GM23248 (cell line): ENCODE results near the gene TBC1D22A. TPM values are rescaled to one million over a fixed set of nuclear protein-coding genes. Genes with fewer than 3 reads are reported as not detected.

Experiments used
- DNase-seq: peaks from one replicate; pipeline ENCODE4 v3.0.0-alpha.2; 2015
- H2AFZ ChIP-seq: fragments of 200-600 bp; sonication (generic); 2 replicates; pipeline ENCODE4 v1.6.1; 2016; ENCODE audit warnings: antibody characterized with exemption
- H3F3A ChIP-seq: fragments of 200-600 bp; sonication (generic); 2 replicates; pipeline ENCODE4 v1.6.1; 2016; ENCODE audit warnings: mild to moderate bottlenecking, antibody characterized with exemption, mixed run types; ENCODE audit not compliant: insufficient read depth
- H3K27ac ChIP-seq: fragments of 200-600 bp; sonication (generic); 2 replicates; pipeline ENCODE4 v1.5.1; 2016; ENCODE audit warnings: mild to moderate bottlenecking
- H3K27me3 ChIP-seq: fragments of 200-600 bp; sonication (generic); replicated peaks from 2 replicates; pipeline ENCODE4 v1.6.1; 2016; ENCODE audit warnings: mild to moderate bottlenecking; ENCODE audit not compliant: insufficient read depth
- H3K36me3 ChIP-seq: fragments of 200-600 bp; sonication (generic); 2 replicates; pipeline ENCODE4 v1.6.1; 2016; ENCODE audit warnings: low read depth, mild to moderate bottlenecking
- H3K4me1 ChIP-seq: fragments of 200-600 bp; sonication (generic); 2 replicates; pipeline ENCODE4 v1.6.1; 2016; ENCODE audit warnings: mild to moderate bottlenecking; ENCODE audit not compliant: insufficient read depth
- H3K4me2 ChIP-seq: fragments of 200-600 bp; sonication (generic); one replicate; pipeline ENCODE4 v1.6.1; 2016; ENCODE audit warnings: mild to moderate bottlenecking; ENCODE audit not compliant: unreplicated experiment
- H3K4me3 ChIP-seq: fragments of 200-600 bp; sonication (generic); 2 replicates; pipeline ENCODE4 v1.5.1; 2016; ENCODE audit warnings: mild to moderate bottlenecking
- H3K79me2 ChIP-seq: fragments of 200-600 bp; sonication (generic); 2 replicates; pipeline ENCODE4 v1.6.1; 2016; ENCODE audit warnings: mild to moderate bottlenecking; ENCODE audit not compliant: insufficient read depth
- H3K9ac ChIP-seq: fragments of 200-600 bp; sonication (generic); 2 replicates; pipeline ENCODE4 v1.6.1; 2016; ENCODE audit warnings: mild to moderate bottlenecking
- H3K9me2 ChIP-seq: fragments of 200-600 bp; sonication (generic); 2 replicates; pipeline ENCODE4 v1.6.1; 2016; ENCODE audit warnings: mixed run types, mild to moderate bottlenecking, moderate library complexity; ENCODE audit not compliant: insufficient read depth
- H3K9me3 ChIP-seq: fragments of 200-600 bp; sonication (generic); one replicate; pipeline ENCODE4 v1.6.1; 2017; ENCODE audit warnings: low read depth
- H4K20me1 ChIP-seq: fragments of 200-600 bp; sonication (generic); 2 replicates; pipeline ENCODE4 v1.6.0; 2016; ENCODE audit not compliant: insufficient read depth
- EZH2 ChIP-seq: fragments of 200-600 bp; sonication (generic); IDR thresholded peaks from 2 replicates; pipeline ENCODE4 v1.6.1; 2018; ENCODE audit warnings: antibody characterized with exemption, mild to moderate bottlenecking; ENCODE audit not compliant: insufficient read depth, poor library complexity, severe bottlenecking
- EZH2phosphoT487 ChIP-seq: fragments of 200-600 bp; sonication (generic); IDR thresholded peaks from 2 replicates; pipeline ENCODE4 v1.6.1; 2018; ENCODE audit warnings: antibody characterized with exemption, moderate library complexity, mild to moderate bottlenecking, low read depth; ENCODE audit not compliant: insufficient read depth
- WGBS, 2 experiments: methylation state at CpG; one replicate each; pipeline ENCODE4 v1.1.6; 2015 to 2017; ENCODE audit warnings: low lambda C conversion rate in 2 of 2, low coverage in 1 of 2; ENCODE audit errors: missing lambda C conversion rate in 2 of 2; 5-methylcytosine and 5-hydroxymethylcytosine counted together
- in situ Hi-C: fragments of 300-500 bp; cut with MboI; formaldehyde crosslinking; loops from 2 replicates; pipeline ENCODE4 v1.15.0; 2020
- polyA plus RNA-seq: library from polyadenylated mRNA; unstranded; fragments of >200 nt; fragmentation: Nextera tagmentation; extraction: Ambion mirVana; gene quantifications from 2 replicates; pipeline ENCODE4 v1.2.1, GENCODE V29; 2016
- total RNA-seq: library from RNA; depleted of rRNA; stranded (reverse); fragments of >200 nt; shearing (Covaris generic); gene quantifications from 2 replicates; pipeline ENCODE4 v1.2.3, GENCODE V29; 2014

The TBC1D22A gene
- total and polyA plus RNA-seq, 2 experiments from 2014 or later: 12.3 to 16.9 TPM

- Histone ChIP-seq H3K4me3 (no peak overlapping the region), H3F3A (peaks cover 3% of the 10 kb centered on the region; the same call in 1 of the 2 replicates), H3K27ac (no peak overlapping the region), H3K9ac (no peak overlapping the region), H3K36me3 (no peaks in the 10 kb centered on the region), H3K9me3 (no peaks in the 10 kb centered on the region), H4K20me1 (peaks cover 16% of the 10 kb centered on the region), H3K9me2 (no peaks in the 10 kb centered on the region), H3K79me2 (peaks cover 96% of the 10 kb centered on the region), H3K27me3 (no peaks in the 10 kb centered on the region), H3K4me2 (no peak overlapping the region), H3K4me1 (no peaks in the 10 kb centered on the region), H2AFZ (no peak overlapping the region)
- 96% methylated on average over 8 of the region's 8 CpGs for WGBS, 2 experiments
- TF ChIP-seq EZH2phosphoT487: no peak
- TF ChIP-seq EZH2: no peak
- in situ Hi-C loops: no loop called here
- no peak for DNase-seq
Measured at GRCh38 chr22:46823248-46823647, 60.8 kb downstream of the TBC1D22A start.

- H3F3A ChIP-seq: peaks cover 7% of the 10 kb centered on the region
- H3K9me3 ChIP-seq: no peaks in the 10 kb centered on the region
- TF ChIP-seq EZH2phosphoT487 (no peak), EZH2 (no peak)
- WGBS, 2 experiments: 98% methylated on average over 13 of the region's 13 CpGs
- H3K27me3 ChIP-seq: no peaks in the 10 kb centered on the region
- peaks cover 91% of the 10 kb centered on the region for H3K79me2 ChIP-seq
- in situ Hi-C loops: no loop called here
- H3K4me1 ChIP-seq: peaks cover 3% of the 10 kb centered on the region
- H3K27ac ChIP-seq: no peak overlapping the region
- DNase-seq: no peak
- no peaks in the 10 kb centered on the region for H3K36me3 ChIP-seq
- H3K4me3 ChIP-seq: no peak overlapping the region
- no peak overlapping the region for H2AFZ ChIP-seq
- H4K20me1 ChIP-seq: peaks cover 16% of the 10 kb centered on the region
- no peaks in the 10 kb centered on the region for H3K9me2 ChIP-seq
- no peak overlapping the region for H3K4me2 ChIP-seq
- no peak overlapping the region for H3K9ac ChIP-seq
Measured at GRCh38 chr22:46823654-46824053, 61.2 kb downstream of the TBC1D22A start.

- Histone ChIP-seq H3K27ac (no peak overlapping the region), H3K4me2 (no peak overlapping the region), H3K9me3 (no peaks in the 10 kb centered on the region), H3K27me3 (no peaks in the 10 kb centered on the region), H2AFZ (no peak overlapping the region), H3K4me1 (peaks cover 11% of the 10 kb centered on the region), H3K9ac (no peak overlapping the region), H4K20me1 (peaks cover 20% of the 10 kb centered on the region), H3K36me3 (no peaks in the 10 kb centered on the region), H3F3A (peaks cover 14% of the 10 kb centered on the region), H3K79me2 (peaks cover 84% of the 10 kb centered on the region), H3K4me3 (no peak overlapping the region), H3K9me2 (no peaks in the 10 kb centered on the region)
- 97 to 99% methylated on average over 9 of the region's 9 CpGs for WGBS, 2 experiments
- in situ Hi-C loops: no loop called here
- TF ChIP-seq EZH2 (no peak), EZH2phosphoT487 (no peak)
- no peak for DNase-seq
Measured at GRCh38 chr22:46824344-46824909, 62.0 kb downstream of the TBC1D22A start.

GRCh38 chr22:46824980-46825544 lies 62.6 kb downstream of the TBC1D22A start:
- no peaks in the 10 kb centered on the region for H3K9me2 ChIP-seq
- no peak overlapping the region for H3K9ac ChIP-seq
- peaks cover 77% of the 10 kb centered on the region for H3K79me2 ChIP-seq
- DNase-seq: no peak
- in situ Hi-C loops: loop anchor here (25.0 kb wide), 2 partner anchors 1012 to 1662 kb away; a partner anchor contains a TSS
- H3F3A ChIP-seq: peaks cover 21% of the 10 kb centered on the region
- TF ChIP-seq EZH2 (no peak), EZH2phosphoT487 (no peak)
- H3K4me1 ChIP-seq: peaks cover 17% of the 10 kb centered on the region
- H3K9me3 ChIP-seq: no peaks in the 10 kb centered on the region
- no peak overlapping the region for H2AFZ ChIP-seq
- 92 to 94% methylated on average over 12 of the region's 12 CpGs for WGBS, 2 experiments
- H3K36me3 ChIP-seq: no peaks in the 10 kb centered on the region
- no peak overlapping the region for H3K27ac ChIP-seq
- no peak overlapping the region for H3K4me3 ChIP-seq
- no peaks in the 10 kb centered on the region for H3K27me3 ChIP-seq
- H4K20me1 ChIP-seq: peaks cover 20% of the 10 kb centered on the region
- H3K4me2 ChIP-seq: no peak overlapping the region
